ENCODE data around the gene KHK.
"Not testable (repeated sequence)": the region's sequence is repeated elsewhere in the genome, so short reads cannot be mapped to it uniquely, and the experiment has no call there.

KHK gene

GRCh38 chr2:27111392-27112078, 25.0 kb downstream of the KHK start:
- not testable (repeated sequence) for H3K4me1 ChIP-seq (ENCODE audit: control insufficient read depth in 1 of 2, insufficient read depth in 1 of 2, low read depth in 1 of 2, low read length in 1 of 2); H3K36me3 ChIP-seq; H3K4me3 ChIP-seq (ENCODE audit: low read depth in 1 of 2, low read length in 1 of 2); H3K9me3 ChIP-seq; H3K27me3 ChIP-seq; H3K27ac ChIP-seq

- Histone ChIP-seq H3K9me3 (no peaks in the 10 kb centered on the region), H3K4me1 (ENCODE audit: control insufficient read depth in 1 of 2, insufficient read depth in 1 of 2, low read depth in 1 of 2, low read length in 1 of 2) (peaks cover 7 to 11% of the 10 kb centered on the region in 2 experiments), H3K36me3 (no peaks in the 10 kb centered on the region), H3K27ac (no peak overlapping the region), H3K27me3 (peaks cover 40% of the 10 kb centered on the region), H3K4me3 (ENCODE audit: low read depth in 1 of 2, low read length in 1 of 2) (no peak overlapping the region)
- TF ChIP-seq CTCF (IDR thresholded peaks at IDR 0.05) = no peak
These were observed 28.9 kb downstream of the KHK start for GRCh38 chr2:27115519-27115918.

GRCh38 chr2:27117995-27118524, 31.5 kb downstream of the KHK start:
- Histone ChIP-seq H3K4me3 (ENCODE audit: low read depth in 1 of 2, low read length in 1 of 2) (no peak overlapping the region), H3K27ac (no peak overlapping the region), H3K36me3 (no peaks in the 10 kb centered on the region), H3K4me1 (ENCODE audit: control insufficient read depth in 1 of 2, insufficient read depth in 1 of 2, low read depth in 1 of 2, low read length in 1 of 2) (peaks cover 22 to 26% of the 10 kb centered on the region in 2 experiments), H3K9me3 (no peaks in the 10 kb centered on the region), H3K27me3 (peaks cover 46% of the 10 kb centered on the region)
- TF ChIP-seq CTCF (IDR thresholded peaks at IDR 0.05) = no peak

DNA sequence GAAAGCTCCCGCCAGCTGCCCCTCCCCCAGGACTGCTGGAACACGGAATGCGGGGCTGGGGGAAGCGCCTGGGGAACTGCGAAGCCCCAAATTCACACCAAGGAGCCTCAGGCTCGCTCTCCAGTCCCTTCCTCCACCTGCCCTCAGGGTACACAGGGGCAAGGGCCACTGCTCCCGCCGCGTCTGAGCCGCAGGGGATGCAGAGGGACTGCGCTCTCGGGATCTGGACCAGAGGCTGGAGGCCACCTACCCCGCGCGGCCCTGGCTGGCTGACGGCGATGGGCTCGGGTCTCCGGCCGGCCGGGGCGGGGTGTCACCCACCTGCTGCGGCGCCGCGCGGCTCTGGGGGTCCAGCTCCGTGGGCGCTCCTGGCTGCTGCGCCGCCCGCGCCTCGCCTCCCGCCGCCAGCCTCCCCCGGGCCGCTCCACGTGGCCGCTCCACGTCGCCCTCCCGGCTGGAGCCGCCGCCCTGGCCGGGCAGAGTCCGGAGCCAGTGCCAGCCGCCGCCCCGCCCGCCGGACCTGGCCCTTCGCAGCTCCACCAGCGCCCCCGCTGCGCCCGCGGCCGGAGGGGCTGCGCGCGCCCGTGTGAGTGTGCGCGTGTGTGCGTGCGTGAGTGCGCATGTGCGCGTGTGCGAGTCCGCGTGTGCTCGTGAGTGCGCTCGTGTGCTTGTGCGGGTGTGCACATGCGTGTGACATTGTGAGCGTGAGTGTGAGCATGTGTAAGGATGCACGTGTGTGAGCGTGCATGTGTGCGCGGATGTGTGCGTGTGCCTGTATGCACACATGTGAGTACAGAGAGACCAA, 32.2 kb downstream of the KHK start, which contains the start of gene CGREF1:
Gene CGREF1, minus strand, starts transcription at position 604 of the 805 bp plus-strand sequence. CDS start 14,762 bp downstream, outside the sequence.
- H3K9me3 ChIP-seq = no peaks in the 10 kb centered on the region
- TF ChIP-seq CTCF (IDR thresholded peaks at IDR 0.05) = no peak
- no peak within 1 kb of the TSS for H3K27ac ChIP-seq
- peaks cover 46% of the 10 kb centered on the region for H3K27me3 ChIP-seq
- H3K36me3 ChIP-seq = no peaks in the 10 kb centered on the region
- peaks cover 26 to 30% of the 10 kb centered on the region in 2 experiments for H3K4me1 ChIP-seq (ENCODE audit: control insufficient read depth in 1 of 2, insufficient read depth in 1 of 2, low read depth in 1 of 2, low read length in 1 of 2)
- no peak within 1 kb of the TSS for H3K4me3 ChIP-seq (ENCODE audit: low read depth in 1 of 2, low read length in 1 of 2)

GRCh38 chr2:27119330-27119670, 32.7 kb downstream of the KHK start:
- H3K36me3 ChIP-seq; H3K27ac ChIP-seq; H3K9me3 ChIP-seq; H3K4me3 ChIP-seq (ENCODE audit: low read depth in 1 of 2, low read length in 1 of 2): not testable (repeated sequence)
- Histone ChIP-seq H3K4me1 (ENCODE audit: control insufficient read depth in 1 of 2, insufficient read depth in 1 of 2, low read depth in 1 of 2, low read length in 1 of 2) (peaks cover 30 to 34% of the 10 kb centered on the region in 2 experiments), H3K27me3 (peaks cover 46% of the 10 kb centered on the region)

DNA sequence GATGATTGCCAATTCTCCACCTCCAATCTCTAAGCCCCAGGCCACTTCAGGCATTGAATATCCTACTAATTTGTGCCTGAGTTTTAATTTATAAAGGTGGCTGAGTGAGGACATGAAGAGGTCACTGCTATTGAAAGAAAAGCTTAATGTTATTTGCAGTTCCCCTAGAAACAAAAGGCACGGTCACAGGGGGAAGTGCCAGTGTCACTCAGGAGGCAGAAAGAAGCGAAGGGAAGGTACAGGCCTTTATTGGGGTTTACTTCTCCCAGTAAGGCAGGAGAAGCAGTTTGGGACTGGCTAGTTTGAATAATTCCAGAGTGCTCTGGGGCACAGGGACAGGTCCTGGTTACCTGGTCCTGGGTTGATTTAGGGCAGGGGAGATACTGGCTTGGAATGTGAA, 35.3 kb downstream of the KHK start:
- Histone ChIP-seq H3K27me3 (peaks cover 42% of the 10 kb centered on the region), H3K9me3 (no peaks in the 10 kb centered on the region), H3K36me3 (no peaks in the 10 kb centered on the region), H3K27ac (peak overlapping the region; percentile 87), H3K4me1 (ENCODE audit: control insufficient read depth in 1 of 2, insufficient read depth in 1 of 2, low read depth in 1 of 2, low read length in 1 of 2) (peaks cover 30 to 34% of the 10 kb centered on the region in 2 experiments), H3K4me3 (ENCODE audit: low read depth in 1 of 2, low read length in 1 of 2) (no peak overlapping the region)
- no peak for TF ChIP-seq CTCF (IDR thresholded peaks at IDR 0.05)
